Measurements from ENCODE around the gene UBE4B.
"Not testable (repeated sequence)": the region's sequence is repeated elsewhere in the genome, so short reads cannot be mapped to it uniquely, and the experiment has no call there.

The UBE4B gene

GRCh38 chr1:10085076-10085475 lies 52.3 kb downstream of the UBE4B start:
- no peak overlapping the region for H3K27ac ChIP-seq (ENCODE audit: low read depth, low read length, severe bottlenecking)
- H3K36me3 ChIP-seq (ENCODE audit: control insufficient read depth, insufficient read depth, low read length), result peaks cover 14% of the 10 kb centered on the region
- peaks cover 12% of the 10 kb centered on the region for H3K4me1 ChIP-seq (ENCODE audit: control insufficient read depth, insufficient read depth, low read length, poor library complexity, severe bottlenecking)
- 87 to 96% methylated on average over 4 to 5 of the region's 5 CpGs for WGBS, 2 experiments (ENCODE audit: insufficient coverage in 2 of 2)
- no peak overlapping the region for H3K4me3 ChIP-seq (ENCODE audit: extremely low read depth, insufficient read depth, low read length, poor library complexity, severe bottlenecking)
- no peaks in the 10 kb centered on the region for H3K9me3 ChIP-seq (ENCODE audit: control insufficient read depth, low read length)

- Histone ChIP-seq H3K36me3 (ENCODE audit: control insufficient read depth, insufficient read depth, low read length) (peaks cover 12% of the 10 kb centered on the region), H3K27ac (ENCODE audit: low read depth, low read length, severe bottlenecking) (no peak overlapping the region), H3K4me1 (ENCODE audit: control insufficient read depth, insufficient read depth, low read length, poor library complexity, severe bottlenecking) (peaks cover 12% of the 10 kb centered on the region), H3K4me3 (ENCODE audit: extremely low read depth, insufficient read depth, low read length, poor library complexity, severe bottlenecking) (no peak overlapping the region), H3K9me3 (ENCODE audit: control insufficient read depth, low read length) (no peaks in the 10 kb centered on the region)
Observed at GRCh38 chr1:10087210-10087609, 54.5 kb downstream of the UBE4B start.

- no peak overlapping the region for H3K27ac ChIP-seq (ENCODE audit: low read depth, low read length, severe bottlenecking)
- H3K36me3 ChIP-seq (ENCODE audit: control insufficient read depth, insufficient read depth, low read length), result peaks cover 60% of the 10 kb centered on the region
- H3K4me3 ChIP-seq (ENCODE audit: extremely low read depth, insufficient read depth, low read length, poor library complexity, severe bottlenecking), result no peak overlapping the region
Observed at GRCh38 chr1:10101929-10102328, 69.2 kb downstream of the UBE4B start.

GRCh38 chr1:10103193-10103592 lies 70.4 kb downstream of the UBE4B start:
- 100% methylated on average over 2 to 3 of the region's 5 CpGs for whole genome bisulfite sequencing, 2 experiments (ENCODE audit: insufficient coverage in 2 of 2)
- Histone ChIP-seq H3K4me1 (ENCODE audit: control insufficient read depth, insufficient read depth, low read length, poor library complexity, severe bottlenecking) (peaks cover 8% of the 10 kb centered on the region), H3K36me3 (ENCODE audit: control insufficient read depth, insufficient read depth, low read length) (peaks cover 55% of the 10 kb centered on the region)

More at GRCh38 chr1:10101929-10102328, 69.2 kb downstream of the UBE4B start:
- Histone ChIP-seq H3K4me1 (ENCODE audit: control insufficient read depth, insufficient read depth, low read length, poor library complexity, severe bottlenecking) (peaks cover 1% of the 10 kb centered on the region), H3K9me3 (ENCODE audit: control insufficient read depth, low read length) (no peaks in the 10 kb centered on the region)

GRCh38 chr1:10104834-10105233 lies 72.1 kb downstream of the UBE4B start:
- Histone ChIP-seq H3K27ac (ENCODE audit: low read depth, low read length, severe bottlenecking) (no peak overlapping the region), H3K36me3 (ENCODE audit: control insufficient read depth, insufficient read depth, low read length) (peaks cover 55% of the 10 kb centered on the region), H3K9me3 (ENCODE audit: control insufficient read depth, low read length) (no peaks in the 10 kb centered on the region), H3K4me3 (ENCODE audit: extremely low read depth, insufficient read depth, low read length, poor library complexity, severe bottlenecking) (no peak overlapping the region), H3K4me1 (ENCODE audit: control insufficient read depth, insufficient read depth, low read length, poor library complexity, severe bottlenecking) (peaks cover 20% of the 10 kb centered on the region)
- WGBS, 2 experiments (ENCODE audit: insufficient coverage in 2 of 2), result no CpG with 5 or more reads among the region's 1 CpG

More at GRCh38 chr1:10103193-10103592, 70.4 kb downstream of the UBE4B start:
- Histone ChIP-seq H3K4me3 (ENCODE audit: extremely low read depth, insufficient read depth, low read length, poor library complexity, severe bottlenecking) (no peak overlapping the region), H3K27ac (ENCODE audit: low read depth, low read length, severe bottlenecking) (no peak overlapping the region), H3K9me3 (ENCODE audit: control insufficient read depth, low read length) (no peaks in the 10 kb centered on the region)

GRCh38 chr1:10105484-10105883 lies 72.7 kb downstream of the UBE4B start:
- Histone ChIP-seq H3K4me3 (ENCODE audit: extremely low read depth, insufficient read depth, low read length, poor library complexity, severe bottlenecking) (no peak overlapping the region), H3K27ac (ENCODE audit: low read depth, low read length, severe bottlenecking) (no peak overlapping the region), H3K36me3 (ENCODE audit: control insufficient read depth, insufficient read depth, low read length) (peaks cover 50% of the 10 kb centered on the region), H3K4me1 (ENCODE audit: control insufficient read depth, insufficient read depth, low read length, poor library complexity, severe bottlenecking) (peaks cover 20% of the 10 kb centered on the region), H3K9me3 (ENCODE audit: control insufficient read depth, low read length) (no peaks in the 10 kb centered on the region)
- 100% methylated on average over 2 to 3 of the region's 4 CpGs for WGBS, 2 experiments (ENCODE audit: insufficient coverage in 2 of 2)

GRCh38 chr1:10106241-10106640 lies 73.5 kb downstream of the UBE4B start:
- WGBS, 2 experiments (ENCODE audit: insufficient coverage in 2 of 2), result 91 to 95% methylated on average over 10 to 17 of the region's 17 CpGs
- Histone ChIP-seq H3K27ac (ENCODE audit: low read depth, low read length, severe bottlenecking) (no peak overlapping the region), H3K4me3 (ENCODE audit: extremely low read depth, insufficient read depth, low read length, poor library complexity, severe bottlenecking) (no peak overlapping the region), H3K9me3 (ENCODE audit: control insufficient read depth, low read length) (no peaks in the 10 kb centered on the region), H3K4me1 (ENCODE audit: control insufficient read depth, insufficient read depth, low read length, poor library complexity, severe bottlenecking) (peaks cover 20% of the 10 kb centered on the region), H3K36me3 (ENCODE audit: control insufficient read depth, insufficient read depth, low read length) (peaks cover 47% of the 10 kb centered on the region)

GRCh38 chr1:10106756-10107475 lies 74.2 kb downstream of the UBE4B start:
- Histone ChIP-seq H3K9me3 (ENCODE audit: control insufficient read depth, low read length) (no peaks in the 10 kb centered on the region), H3K4me1 (ENCODE audit: control insufficient read depth, insufficient read depth, low read length, poor library complexity, severe bottlenecking) (peaks cover 20% of the 10 kb centered on the region), H3K4me3 (ENCODE audit: extremely low read depth, insufficient read depth, low read length, poor library complexity, severe bottlenecking) (no peak overlapping the region), H3K27ac (ENCODE audit: low read depth, low read length, severe bottlenecking) (peak overlapping the region; percentile 85), H3K36me3 (ENCODE audit: control insufficient read depth, insufficient read depth, low read length) (peaks cover 47% of the 10 kb centered on the region)
- 94 to 100% methylated on average over 2 to 3 of the region's 7 CpGs for WGBS, 2 experiments (ENCODE audit: insufficient coverage in 2 of 2)

GRCh38 chr1:10107476-10107847 lies 74.7 kb downstream of the UBE4B start:
- H3K4me3 ChIP-seq (ENCODE audit: extremely low read depth, insufficient read depth, low read length, poor library complexity, severe bottlenecking); H3K9me3 ChIP-seq (ENCODE audit: control insufficient read depth, low read length): not testable (repeated sequence)
- H3K36me3 ChIP-seq (ENCODE audit: control insufficient read depth, insufficient read depth, low read length), result peaks cover 46% of the 10 kb centered on the region
- peak overlapping the region; percentile 85 for H3K27ac ChIP-seq (ENCODE audit: low read depth, low read length, severe bottlenecking)
- H3K4me1 ChIP-seq (ENCODE audit: control insufficient read depth, insufficient read depth, low read length, poor library complexity, severe bottlenecking), result peaks cover 20% of the 10 kb centered on the region
- WGBS, 2 experiments (ENCODE audit: insufficient coverage in 2 of 2), result 94% methylated on average over 2 of the region's 8 CpGs; no CpG with 5 or more reads in 1 of the 2 experiments

- no peaks in the 10 kb centered on the region for H3K9me3 ChIP-seq (ENCODE audit: control insufficient read depth, low read length)
- 71% methylated on average over 4 of the region's 8 CpGs; no CpG with 5 or more reads in 1 of the 2 experiments for WGBS, 2 experiments (ENCODE audit: insufficient coverage in 2 of 2)
- peak overlapping the region; percentile 85 for H3K27ac ChIP-seq (ENCODE audit: low read depth, low read length, severe bottlenecking)
- no peak overlapping the region for H3K4me3 ChIP-seq (ENCODE audit: extremely low read depth, insufficient read depth, low read length, poor library complexity, severe bottlenecking)
- peaks cover 45% of the 10 kb centered on the region for H3K36me3 ChIP-seq (ENCODE audit: control insufficient read depth, insufficient read depth, low read length)
- H3K4me1 ChIP-seq (ENCODE audit: control insufficient read depth, insufficient read depth, low read length, poor library complexity, severe bottlenecking), result peaks cover 23% of the 10 kb centered on the region
Observed at GRCh38 chr1:10108134-10108663, 75.4 kb downstream of the UBE4B start.

GRCh38 chr1:10108948-10109708 lies 76.4 kb downstream of the UBE4B start:
- peaks cover 23% of the 10 kb centered on the region for H3K4me1 ChIP-seq (ENCODE audit: control insufficient read depth, insufficient read depth, low read length, poor library complexity, severe bottlenecking)
- no peak overlapping the region for H3K4me3 ChIP-seq (ENCODE audit: extremely low read depth, insufficient read depth, low read length, poor library complexity, severe bottlenecking)
- H3K9me3 ChIP-seq (ENCODE audit: control insufficient read depth, low read length), result no peaks in the 10 kb centered on the region
- 86 to 89% methylated on average over 8 to 10 of the region's 11 CpGs for WGBS, 2 experiments (ENCODE audit: insufficient coverage in 2 of 2)
- peak overlapping the region; percentile 85 for H3K27ac ChIP-seq (ENCODE audit: low read depth, low read length, severe bottlenecking)
- H3K36me3 ChIP-seq (ENCODE audit: control insufficient read depth, insufficient read depth, low read length), result peaks cover 45% of the 10 kb centered on the region

Measured in mesodermal cell (in vitro differentiated cells).